IMR-90 (cell line): ENCODE measurements around the gene DNAH3. TPM values are rescaled to one million over a fixed set of nuclear protein-coding genes. Genes with fewer than 3 reads are reported as not detected.

Source experiments
- ATAC-seq: fragments of 200-7000 bp; cut with Tn5 transposase; 2 replicates; pipeline ENCODE4 v1.9.1; 2020; ENCODE audit warnings: low read depth, mild to moderate bottlenecking, moderate library complexity
- BruUV-seq: library from RNA; stranded (reverse); fragments of 400-500 nt; replicated peaks from 2 replicates; lab custom pipeline; 2021; lab: Mats Ljungman, UMichigan
- CTCF ChIA-PET: fragments of 300-600 bp; formaldehyde crosslinking; extraction: SDS; loops from one replicate; lab custom pipeline; 2021; ENCODE audit warnings: antibody characterized with exemption; lab: Yijun Ruan, JAX
- POLR2A ChIA-PET: fragments of 300-600 bp; sonication (Branson Sonifier 250); formaldehyde crosslinking; loops from one replicate; lab custom pipeline; 2022; ENCODE audit warnings: antibody characterized with exemption; ENCODE audit not compliant: unreplicated experiment; lab: Charles Lee
- DNase-seq: peaks from one replicate; pipeline ENCODE4 v3.0.0; 2013
- H2AFZ ChIP-seq: replicated peaks from 2 replicates; pipeline ENCODE3; 2013; ENCODE audit warnings: low read length, mild to moderate bottlenecking; ENCODE audit not compliant: poor library complexity
- H2AK5ac ChIP-seq: 2 replicates; pipeline ENCODE4 v1.6.1; 2013; ENCODE audit warnings: low read depth, low read length, inconsistent platforms
- H2AK9ac ChIP-seq: replicated peaks from 2 replicates; pipeline ENCODE3; 2013; ENCODE audit warnings: mild to moderate bottlenecking, low read depth, low read length, moderate library complexity; ENCODE audit not compliant: poor library complexity
- H2BK120ac ChIP-seq: 2 replicates; pipeline ENCODE4 v1.6.1; 2013; ENCODE audit warnings: low read depth, low read length, inconsistent platforms
- H2BK15ac ChIP-seq: 3 replicates; pipeline ENCODE4 v1.6.1; 2013; ENCODE audit warnings: low read depth, low read length, inconsistent platforms
- H2BK20ac ChIP-seq: 2 replicates; pipeline ENCODE4 v1.6.1; 2013; ENCODE audit warnings: low read depth, mild to moderate bottlenecking, inconsistent platforms, low read length, moderate library complexity
- H2BK5ac ChIP-seq: 2 replicates; pipeline ENCODE4 v1.6.1; 2013; ENCODE audit warnings: mild to moderate bottlenecking, low read depth, low read length, inconsistent platforms; ENCODE audit not compliant: poor library complexity, severe bottlenecking
- H3K14ac ChIP-seq: replicated peaks from 2 replicates; pipeline ENCODE4 v1.6.1; 2013; ENCODE audit warnings: low read depth, low read length, inconsistent platforms
- H3K18ac ChIP-seq: 2 replicates; pipeline ENCODE4 v1.6.1; 2013; ENCODE audit warnings: low read depth, low read length, control low read depth
- H3K23ac ChIP-seq: 2 replicates; pipeline ENCODE4 v1.6.1; 2013; ENCODE audit warnings: low read depth, low read length, inconsistent platforms
- H3K27ac ChIP-seq: 2 replicates; pipeline ENCODE4 v1.5.1; 2013; ENCODE audit warnings: mild to moderate bottlenecking, control low read depth, low read length; ENCODE audit not compliant: insufficient read depth
- H3K27me3 ChIP-seq: 2 replicates; pipeline ENCODE4 v1.6.1; 2013; ENCODE audit warnings: low read length; ENCODE audit not compliant: control insufficient read depth, insufficient read depth
- H3K36me3 ChIP-seq: 2 replicates; pipeline ENCODE4 v1.6.1; 2013; ENCODE audit warnings: low read length, mixed read lengths; ENCODE audit not compliant: control insufficient read depth, insufficient read depth
- H3K4ac ChIP-seq: 2 replicates; pipeline ENCODE4 v1.6.1; 2013; ENCODE audit warnings: low read depth, low read length, inconsistent platforms
- H3K4me1 ChIP-seq: 2 replicates; pipeline ENCODE4 v1.6.1; 2013; ENCODE audit warnings: low read length, mixed read lengths; ENCODE audit not compliant: control insufficient read depth, insufficient read depth
- H3K4me2 ChIP-seq: 2 replicates; pipeline ENCODE4 v1.6.1; 2013; ENCODE audit warnings: low read depth, mild to moderate bottlenecking, control low read depth, low read length, moderate library complexity
- H3K4me3 ChIP-seq: 2 replicates; pipeline ENCODE4 v1.5.1; 2013; ENCODE audit warnings: low read depth, mild to moderate bottlenecking, control low read depth, low read length, moderate library complexity; ENCODE audit not compliant: insufficient read depth
- H3K56ac ChIP-seq: 2 replicates; pipeline ENCODE4 v1.6.1; 2013; ENCODE audit warnings: low read length, inconsistent platforms; ENCODE audit not compliant: insufficient read depth; ENCODE audit errors: extremely low read depth
- H3K79me1 ChIP-seq, 2 experiments: 2 replicates each; pipeline ENCODE4 v1.6.1; 2013; ENCODE audit warnings: low read length in 2 of 2, inconsistent platforms in 1 of 2, low read depth in 1 of 2
- H3K9ac ChIP-seq: 2 replicates; pipeline ENCODE4 v1.6.1; 2013; ENCODE audit warnings: low read depth, low read length, control low read depth
- H3K9me1 ChIP-seq: 2 replicates; pipeline ENCODE4 v1.6.1; 2013; ENCODE audit warnings: low read length, inconsistent platforms; ENCODE audit not compliant: insufficient read depth
- H3K9me3 ChIP-seq: 2 replicates; pipeline ENCODE4 v1.6.1; 2013; ENCODE audit warnings: low read length; ENCODE audit not compliant: control insufficient read depth, insufficient read depth
- H4K20me1 ChIP-seq: 2 replicates; pipeline ENCODE4 v1.6.1; 2013; ENCODE audit warnings: low read length, inconsistent platforms; ENCODE audit not compliant: insufficient read depth
- H4K5ac ChIP-seq: 2 replicates; pipeline ENCODE4 v1.6.1; 2013; ENCODE audit warnings: mild to moderate bottlenecking, low read depth, low read length, control low read depth
- H4K8ac ChIP-seq, 2 experiments: 2 replicates each; pipeline ENCODE4 v1.6.1; 2013; ENCODE audit warnings: low read depth in 2 of 2, low read length in 2 of 2, control low read depth in 1 of 2, inconsistent platforms in 1 of 2
- H4K91ac ChIP-seq: 2 replicates; pipeline ENCODE4 v1.6.1; 2013; ENCODE audit warnings: low read depth, low read length, inconsistent platforms; ENCODE audit not compliant: insufficient read depth
- CEBPB ChIP-seq: IDR thresholded peaks from 2 replicates; pipeline ENCODE4 v1.6.1; 2012; ENCODE audit warnings: low read depth, low read length, improper control_type of control experiment
- SMC3 ChIP-seq: fragments of 150-350 bp; IDR thresholded peaks from 2 replicates; pipeline ENCODE4 v1.6.1; 2016; ENCODE audit warnings: low read depth, mild to moderate bottlenecking, antibody characterized with exemption, low read length, moderate library complexity
- WGBS, 2 experiments: methylation state at CpG; one replicate each; pipeline versions ENCODE4 v1.1.5 to v1.1.7; 2013; ENCODE audit warnings: missing lambda C conversion rate in 2 of 2; ENCODE audit not compliant: insufficient read length in 1 of 2; ENCODE audit errors: extremely low coverage in 2 of 2; 5-methylcytosine and 5-hydroxymethylcytosine counted together
- dilution Hi-C: fragments of 300-500 bp; cut with HindIII; formaldehyde crosslinking; loops from one replicate; pipeline ENCODE4 v1.14.3; 2018; ENCODE audit warnings: low sequenced_read_pairs; ENCODE audit not compliant: unreplicated experiment
- in situ Hi-C: fragments of 300-500 bp; cut with MboI; formaldehyde crosslinking; loops from 3 replicates; pipeline ENCODE4 v1.14.3; 2019; ENCODE audit warnings: low sequenced_read_pairs, inconsistent platforms, mixed read lengths
- intact Hi-C: fragments of 100-400 bp; cut with micrococcal nuclease; formaldehyde crosslinking; loops from 2 replicates; pipeline ENCODE4 v1.10.0; 2022
- polyA plus RNA-seq, 3 experiments: library from polyadenylated mRNA; depleted of rRNA; stranded (reverse); fragments of >200 nt; gene quantifications; 2 replicates each; pipeline ENCODE4 v1.2.3, GENCODE V29; 2012; ENCODE audit warnings: low replicate concordance in 1 of 3
- total RNA-seq: library from RNA; depleted of rRNA; stranded (reverse); fragments of >200 nt; gene quantifications from 2 replicates; pipeline ENCODE4 v1.2.3, GENCODE V29; 2012

Gene DNAH3
- total and polyA plus RNA-seq, 2 of the 4 experiments (the other 2 are of a cell fraction): not detected

DNA sequence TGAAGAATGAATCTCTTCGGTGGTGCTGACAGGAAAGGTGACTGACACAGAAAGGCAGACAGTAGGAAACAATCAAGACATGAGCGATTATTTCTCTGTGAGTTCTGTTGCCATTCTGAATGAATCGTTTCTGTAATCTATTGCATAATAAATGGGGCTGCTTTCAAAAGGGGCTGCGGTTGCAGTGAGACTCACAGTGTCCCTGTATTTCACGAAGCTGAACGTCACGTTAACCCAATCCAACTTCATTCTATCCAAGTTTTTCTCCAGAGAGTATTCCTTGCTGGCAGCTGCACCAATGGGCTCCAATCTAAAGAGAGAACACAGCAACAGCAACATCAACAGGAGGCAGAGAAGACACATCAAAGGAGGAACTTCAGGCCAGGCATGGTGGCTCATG lies 75.4 kb downstream of the DNAH3 start:
- no peak for DNase-seq
- H3K23ac ChIP-seq: no peak overlapping the region
- H3K14ac ChIP-seq: no peak overlapping the region
- H3K9ac ChIP-seq: no peak overlapping the region
- H3K18ac ChIP-seq: no peak overlapping the region
- H3K4me2 ChIP-seq: no peak overlapping the region
- intact Hi-C loops: no loop called here
- no peak overlapping the region for H2BK120ac ChIP-seq
- H4K8ac ChIP-seq: no peak overlapping the region
- H3K27me3 ChIP-seq: peaks cover 3% of the 10 kb centered on the region
- H4K20me1 ChIP-seq: no peaks in the 10 kb centered on the region
- dilution Hi-C loops: no loop called here
- H2BK15ac ChIP-seq: no peak overlapping the region
- no peak overlapping the region for H3K56ac ChIP-seq
- TF ChIP-seq CEBPB (0 out of 2 replicates have a peak, but pooled peaks have one; percentile 29), SMC3 (no peak)
- no peaks in the 10 kb centered on the region for H3K36me3 ChIP-seq
- H3K27ac ChIP-seq: no peak overlapping the region
- in situ Hi-C loops: no loop called here
- no peak for ATAC-seq
- H2AK5ac ChIP-seq: no peak overlapping the region
- ChIA-PET CTCF (interaction anchor here (0.6 kb wide), 1 partner anchor 10 kb away, joined by 3 read pairs; no protein-coding TSS in a partner anchor), POLR2A (no interaction called here)
- no peaks in the 10 kb centered on the region for H3K4me1 ChIP-seq
- H2AK9ac ChIP-seq: no peak overlapping the region
- no peak overlapping the region for H3K4me3 ChIP-seq
- 20% methylated on average over 1 of the region's 7 CpGs; no CpG with 5 or more reads in 1 of the 2 experiments for WGBS, 2 experiments
- H2BK5ac ChIP-seq: no peak overlapping the region
- H2AFZ ChIP-seq: no peak overlapping the region
- H3K9me1 ChIP-seq: no peaks in the 10 kb centered on the region
- no TSS peak for BruUV-seq
- H3K4ac ChIP-seq: no peak overlapping the region
- no peaks in the 10 kb centered on the region for H3K79me1 ChIP-seq
- H3K9me3 ChIP-seq: no peaks in the 10 kb centered on the region
- no peak overlapping the region for H4K5ac ChIP-seq
- no peak overlapping the region for H4K91ac ChIP-seq
- no peak overlapping the region for H2BK20ac ChIP-seq
